ENCODE results near the gene CD209. TPM values are rescaled to one million over a fixed set of nuclear protein-coding genes. Genes with fewer than 3 reads are reported as not detected.

CD209 gene
- total and polyA plus RNA-seq, 4 experiments from 2014 or later, result 0.17 to 0.28 TPM; not detected in 2

DNA sequence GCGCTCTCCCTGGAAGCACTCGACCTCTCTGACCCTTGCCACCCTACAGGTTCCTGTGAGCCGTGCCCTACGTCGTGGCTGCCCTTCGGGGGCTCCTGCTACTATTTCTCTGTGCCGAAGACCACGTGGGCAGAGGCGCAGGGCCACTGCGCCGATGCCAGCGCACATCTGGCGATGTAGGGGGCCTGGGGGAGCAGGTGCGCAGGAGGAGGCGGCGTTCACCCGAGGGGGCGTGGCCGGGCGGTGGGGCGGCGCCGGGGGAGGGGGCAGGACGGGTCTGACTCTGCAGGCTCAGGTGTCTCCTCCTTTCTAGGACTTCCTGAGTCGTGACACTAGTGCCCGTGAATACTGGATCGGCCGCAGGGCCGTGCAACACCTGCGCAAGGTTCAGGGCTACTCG, 42.1 kb upstream of the CD209 start:
- peaks cover 11% of the 10 kb centered on the region for H3K27me3 ChIP-seq (ENCODE audit: insufficient read depth, low read length)
- no peaks in the 10 kb centered on the region for H3K36me3 Mint-ChIP-seq
- CTCF ChIA-PET (ENCODE audit: partially characterized antibody), result no interaction called here
- peak overlapping the region; percentile 17 to 70 (median 68) for H3K4me3 Mint-ChIP-seq
- peak overlapping the region in 1 of 7 donors; percentile 47 for H3K27ac Mint-ChIP-seq
- peaks cover 0 to 16% (median 8%) of the 10 kb centered on the region in 4 donors for H3K4me1 Mint-ChIP-seq
- peak in 4 of 5 donors; percentile 24 to 56 (median 34) for DNase-seq
- intact Hi-C loops (cut with micrococcal nuclease), result no loop called here
- peaks cover 13 to 16% of the 10 kb centered on the region in 2 donors for H3K27me3 Mint-ChIP-seq
- POLR2A ChIA-PET (ENCODE audit: partially characterized antibody), result no interaction called here
- H3K4me1 ChIP-seq (ENCODE audit: insufficient read depth, low read length), result peaks cover 10% of the 10 kb centered on the region
- H3K27ac ChIP-seq (ENCODE audit: low read depth, low read length), result no peak overlapping the region
- H3K9me3 Mint-ChIP-seq, result peaks cover 0 to 11% (median 3%) of the 10 kb centered on the region in 8 donors
- H3K9me3 ChIP-seq (ENCODE audit: control insufficient read depth in 1 of 2, low read length in 2 of 2), result no peaks in the 10 kb centered on the region
- no peaks in the 10 kb centered on the region for H3K36me3 ChIP-seq (ENCODE audit: insufficient read depth, low read length)
- peak overlapping the region in 1 of 2 donors; percentile 28 for H3K4me3 ChIP-seq (ENCODE audit: low read length in 2 of 2)

DNA sequence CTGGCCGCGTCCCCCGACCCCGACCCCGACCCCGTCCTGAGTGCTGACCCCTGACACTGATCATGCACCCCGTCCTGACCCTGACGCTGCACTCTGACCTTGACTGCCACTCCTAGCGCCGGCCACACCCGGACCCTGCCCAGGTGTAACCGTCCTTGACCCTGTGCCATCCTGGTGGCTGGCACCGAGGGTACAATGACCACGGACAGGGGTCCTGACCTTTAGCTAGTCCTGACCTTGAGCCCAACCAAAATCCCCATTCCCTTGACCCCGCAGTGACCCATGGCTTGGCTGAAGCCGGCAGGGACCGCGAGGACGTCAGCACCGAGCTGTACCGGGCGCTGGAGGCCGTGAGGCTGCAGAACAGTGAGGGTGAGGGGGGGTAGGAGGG, 41.6 kb upstream of the CD209 start:
- no peak for DNase-seq
- CTCF ChIA-PET (ENCODE audit: partially characterized antibody), result no interaction called here
- H3K4me3 ChIP-seq (ENCODE audit: low read length in 2 of 2), result peak overlapping the region in 1 of 2 donors; percentile 28
- H3K27me3 ChIP-seq (ENCODE audit: insufficient read depth, low read length), result peaks cover 11% of the 10 kb centered on the region
- POLR2A ChIA-PET (ENCODE audit: partially characterized antibody), result no interaction called here
- Mint-ChIP-seq H3K27ac (no peak overlapping the region), H3K4me3 (peak overlapping the region in 2 of 8 donors; percentile 46 to 52), H3K9me3 (peaks cover 0 to 11% (median 3%) of the 10 kb centered on the region in 8 donors), H3K36me3 (no peaks in the 10 kb centered on the region), H3K27me3 (peaks cover 16 to 18% of the 10 kb centered on the region in 2 donors), H3K4me1 (peaks cover 0 to 16% (median 8%) of the 10 kb centered on the region in 4 donors)
- H3K9me3 ChIP-seq (ENCODE audit: control insufficient read depth in 1 of 2, low read length in 2 of 2), result no peaks in the 10 kb centered on the region
- no peaks in the 10 kb centered on the region for H3K36me3 ChIP-seq (ENCODE audit: insufficient read depth, low read length)
- peaks cover 10% of the 10 kb centered on the region for H3K4me1 ChIP-seq (ENCODE audit: insufficient read depth, low read length)
- no peak overlapping the region for H3K27ac ChIP-seq (ENCODE audit: low read depth, low read length)
- intact Hi-C loops (cut with micrococcal nuclease), result no loop called here

DNA sequence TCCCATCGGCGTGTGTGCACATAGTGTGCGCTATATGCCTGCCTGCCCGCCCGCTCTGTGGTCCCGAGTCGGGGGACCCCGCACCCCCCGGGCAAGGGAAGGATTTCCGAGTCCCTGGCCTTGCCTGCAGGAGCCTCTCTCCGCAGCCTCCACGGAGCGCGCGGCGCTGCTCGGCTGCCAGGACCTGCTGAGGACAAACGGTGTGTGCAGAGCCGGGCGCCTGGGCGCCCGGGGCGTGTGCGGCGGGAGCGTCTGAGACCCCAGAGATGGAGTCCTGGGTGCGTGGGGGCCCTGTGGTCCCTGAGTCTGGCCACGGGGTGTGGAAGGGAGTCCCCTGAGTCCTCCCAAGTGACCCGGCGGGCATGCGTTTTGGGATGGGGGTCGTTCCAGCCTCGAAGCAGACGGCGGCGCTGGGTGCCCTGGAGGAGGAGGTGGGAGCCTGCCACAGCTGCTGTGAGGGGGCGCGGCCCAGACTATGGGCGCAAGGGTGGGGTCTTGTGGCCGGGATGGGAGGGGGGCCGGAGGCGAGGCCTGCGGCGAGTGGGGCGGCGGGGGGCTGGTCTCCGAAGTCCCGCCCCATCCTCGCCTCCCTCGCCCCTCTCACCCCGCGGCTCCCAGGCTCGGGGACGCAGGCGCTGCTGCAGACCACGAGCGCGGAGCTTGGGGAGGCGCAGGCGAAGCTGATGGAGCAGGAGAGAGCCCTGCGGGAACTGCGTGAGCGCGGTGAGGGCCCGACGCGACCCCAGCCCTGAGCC, 41.0 kb upstream of the CD209 start:
- intact Hi-C loops (cut with micrococcal nuclease), result no loop called here
- H3K36me3 Mint-ChIP-seq, result no peaks in the 10 kb centered on the region
- peaks cover 11% of the 10 kb centered on the region for H3K27me3 ChIP-seq (ENCODE audit: insufficient read depth, low read length)
- no peak overlapping the region for H3K4me3 ChIP-seq (ENCODE audit: low read length in 2 of 2)
- H3K27me3 Mint-ChIP-seq, result peaks cover 22% of the 10 kb centered on the region in 2 donors
- H3K27ac Mint-ChIP-seq, result no peak overlapping the region
- H3K4me1 ChIP-seq (ENCODE audit: insufficient read depth, low read length), result peaks cover 10% of the 10 kb centered on the region
- peak overlapping the region in 2 of 8 donors; percentile 31 to 46 for H3K4me3 Mint-ChIP-seq
- CTCF ChIA-PET (ENCODE audit: partially characterized antibody), result no interaction called here
- peaks cover 0 to 11% (median 0%) of the 10 kb centered on the region in 8 donors for H3K9me3 Mint-ChIP-seq
- peaks cover 0 to 16% (median 8%) of the 10 kb centered on the region in 4 donors for H3K4me1 Mint-ChIP-seq
- peak in 1 of 5 donors; percentile 37 for DNase-seq
- no peaks in the 10 kb centered on the region for H3K36me3 ChIP-seq (ENCODE audit: insufficient read depth, low read length)
- POLR2A ChIA-PET (ENCODE audit: partially characterized antibody), result no interaction called here
- no peak overlapping the region for H3K27ac ChIP-seq (ENCODE audit: low read depth, low read length)
- H3K9me3 ChIP-seq (ENCODE audit: control insufficient read depth in 1 of 2, low read length in 2 of 2), result no peaks in the 10 kb centered on the region

DNA sequence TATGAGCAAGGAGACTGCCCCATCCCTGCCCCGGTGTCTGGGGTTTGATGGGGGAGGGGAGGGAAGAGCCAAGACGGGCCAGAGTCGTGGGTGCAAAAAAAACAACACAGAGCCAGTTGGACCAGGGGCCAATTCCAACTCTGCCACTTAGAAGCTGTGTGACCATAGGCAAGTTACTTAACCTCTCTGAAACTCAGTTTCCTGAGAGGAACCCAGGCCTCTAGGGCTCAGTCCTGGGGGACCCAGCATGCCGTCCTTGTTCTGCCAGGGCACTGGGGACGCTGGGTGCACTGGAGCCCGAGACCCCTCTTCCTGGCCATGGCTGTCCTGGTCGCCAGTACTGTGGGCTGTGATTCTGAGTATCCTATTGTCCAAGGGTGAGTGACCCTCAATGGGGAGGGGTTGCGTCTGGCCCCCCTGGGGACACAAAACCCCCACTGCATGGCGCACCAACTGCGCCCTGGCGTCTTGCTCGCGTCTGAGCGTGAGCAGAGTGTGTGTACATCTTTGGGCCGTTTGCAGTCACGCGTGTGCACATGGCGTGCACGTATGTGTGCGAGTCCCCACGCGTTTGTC, 40.4 kb upstream of the CD209 start:
- Mint-ChIP-seq H3K4me1 (peaks cover 0 to 16% (median 8%) of the 10 kb centered on the region in 4 donors), H3K27ac (no peak overlapping the region), H3K27me3 (peaks cover 22% of the 10 kb centered on the region in 2 donors), H3K4me3 (peak overlapping the region in 3 of 8 donors; percentile 31 to 41 (median 36)), H3K9me3 (peaks cover 0 to 11% (median 0%) of the 10 kb centered on the region in 8 donors), H3K36me3 (no peaks in the 10 kb centered on the region)
- Histone ChIP-seq H3K27ac (ENCODE audit: low read depth, low read length) (no peak overlapping the region), H3K4me3 (ENCODE audit: low read length in 2 of 2) (no peak overlapping the region), H3K36me3 (ENCODE audit: insufficient read depth, low read length) (no peaks in the 10 kb centered on the region), H3K27me3 (ENCODE audit: insufficient read depth, low read length) (peaks cover 11% of the 10 kb centered on the region), H3K9me3 (ENCODE audit: control insufficient read depth in 1 of 2, low read length in 2 of 2) (no peaks in the 10 kb centered on the region), H3K4me1 (ENCODE audit: insufficient read depth, low read length) (peaks cover 10% of the 10 kb centered on the region)
- intact Hi-C loops (cut with micrococcal nuclease), result no loop called here
- CTCF ChIA-PET (ENCODE audit: partially characterized antibody), result no interaction called here
- POLR2A ChIA-PET (ENCODE audit: partially characterized antibody), result no interaction called here
- no peak for DNase-seq

DNA sequence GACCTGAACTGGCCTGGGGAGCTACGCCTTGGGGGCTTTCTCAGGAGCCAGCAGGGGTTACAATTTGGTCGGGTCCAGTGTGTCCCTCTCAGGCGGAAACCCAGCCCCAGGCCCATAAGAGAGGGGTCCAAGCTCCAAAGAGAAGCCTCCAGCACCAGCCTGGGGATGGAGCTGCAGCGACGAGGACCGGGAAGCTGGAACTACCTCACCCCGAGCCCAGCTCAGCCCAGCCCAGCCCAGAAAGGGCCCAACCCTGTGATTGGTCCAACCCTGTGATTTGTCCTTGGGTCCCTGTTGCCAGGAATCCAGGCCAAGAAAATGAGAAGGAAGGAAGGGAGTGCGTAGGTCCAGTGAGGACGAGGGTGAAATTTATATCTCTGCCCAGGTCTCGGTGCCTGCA, 39.8 kb upstream of the CD209 start:
- Mint-ChIP-seq H3K9me3 (peaks cover 0 to 11% (median 0%) of the 10 kb centered on the region in 8 donors), H3K27me3 (peaks cover 19 to 21% of the 10 kb centered on the region in 2 donors), H3K36me3 (no peaks in the 10 kb centered on the region), H3K4me3 (peak overlapping the region in 2 of 8 donors; percentile 36 to 41), H3K4me1 (peaks cover 0 to 16% (median 8%) of the 10 kb centered on the region in 4 donors), H3K27ac (no peak overlapping the region)
- Histone ChIP-seq H3K27ac (ENCODE audit: low read depth, low read length) (no peak overlapping the region), H3K27me3 (ENCODE audit: insufficient read depth, low read length) (peaks cover 11% of the 10 kb centered on the region), H3K4me1 (ENCODE audit: insufficient read depth, low read length) (peaks cover 10% of the 10 kb centered on the region), H3K36me3 (ENCODE audit: insufficient read depth, low read length) (no peaks in the 10 kb centered on the region), H3K4me3 (ENCODE audit: low read length in 2 of 2) (no peak overlapping the region), H3K9me3 (ENCODE audit: control insufficient read depth in 1 of 2, low read length in 2 of 2) (no peaks in the 10 kb centered on the region)
- CTCF ChIA-PET (ENCODE audit: partially characterized antibody), result no interaction called here
- no peak for DNase-seq
- intact Hi-C loops (cut with micrococcal nuclease), result no loop called here
- POLR2A ChIA-PET (ENCODE audit: partially characterized antibody), result no interaction called here

- POLR2A ChIA-PET (ENCODE audit: partially characterized antibody), result no interaction called here
- Mint-ChIP-seq H3K27me3 (peaks cover 15 to 27% of the 10 kb centered on the region in 2 donors), H3K4me3 (no peak overlapping the region), H3K9me3 (peaks cover 0 to 11% (median 0%) of the 10 kb centered on the region in 8 donors), H3K27ac (no peak overlapping the region), H3K4me1 (peaks cover 0 to 16% (median 8%) of the 10 kb centered on the region in 4 donors), H3K36me3 (no peaks in the 10 kb centered on the region)
- DNase-seq, result no peak
- CTCF ChIA-PET (ENCODE audit: partially characterized antibody), result interaction anchor here (1.0 kb wide), 1 partner anchor 104 kb away, joined by 3 read pairs; the partner anchor contains the start of gene TRAPPC5
- Histone ChIP-seq H3K9me3 (ENCODE audit: control insufficient read depth in 1 of 2, low read length in 2 of 2) (no peaks in the 10 kb centered on the region), H3K36me3 (ENCODE audit: insufficient read depth, low read length) (no peaks in the 10 kb centered on the region), H3K4me1 (ENCODE audit: insufficient read depth, low read length) (peaks cover 10% of the 10 kb centered on the region), H3K4me3 (ENCODE audit: low read length in 2 of 2) (no peak overlapping the region), H3K27ac (ENCODE audit: low read depth, low read length) (no peak overlapping the region), H3K27me3 (ENCODE audit: insufficient read depth, low read length) (peaks cover 11% of the 10 kb centered on the region)
- intact Hi-C loops (cut with micrococcal nuclease), result no loop called here
These were observed 37.5 kb upstream of the CD209 start for GRCh38 chr19:7784856-7785255.

- Histone ChIP-seq H3K9me3 (ENCODE audit: control insufficient read depth in 1 of 2, low read length in 2 of 2) (no peaks in the 10 kb centered on the region), H3K27me3 (ENCODE audit: insufficient read depth, low read length) (peaks cover 7% of the 10 kb centered on the region), H3K4me1 (ENCODE audit: insufficient read depth, low read length) (peaks cover 2% of the 10 kb centered on the region), H3K36me3 (ENCODE audit: insufficient read depth, low read length) (no peaks in the 10 kb centered on the region), H3K4me3 (ENCODE audit: low read length in 2 of 2) (no peak overlapping the region), H3K27ac (ENCODE audit: low read depth, low read length) (no peak overlapping the region)
- H3K27me3 Mint-ChIP-seq, result peaks cover 15 to 21% of the 10 kb centered on the region in 2 donors
- peak overlapping the region in 2 of 7 donors; percentile 49 to 63 for H3K27ac Mint-ChIP-seq
- intact Hi-C loops (cut with micrococcal nuclease), result no loop called here
- ChIA-PET CTCF (ENCODE audit: partially characterized antibody) (interaction anchor here (0.8 kb wide), 1 partner anchor 103 kb away, joined by 3 read pairs; the partner anchor contains the start of gene TRAPPC5), POLR2A (ENCODE audit: partially characterized antibody) (no interaction called here)
- H3K4me3 Mint-ChIP-seq, result no peak overlapping the region
- H3K4me1 Mint-ChIP-seq, result peaks cover 0 to 8% (median 2%) of the 10 kb centered on the region in 4 donors
- DNase-seq, result no peak
- no peaks in the 10 kb centered on the region for H3K36me3 Mint-ChIP-seq
- peaks cover 0 to 11% (median 0%) of the 10 kb centered on the region in 8 donors for H3K9me3 Mint-ChIP-seq
These were observed 36.7 kb upstream of the CD209 start for GRCh38 chr19:7783991-7784423.
